ENCODE data around the gene TEX2.
"Not testable (repeated sequence)": the region's sequence is repeated elsewhere in the genome, so short reads cannot be mapped to it uniquely, and the experiment has no call there.

Gene TEX2

GRCh38 chr17:64252831-64253230 lies 10.2 kb downstream of the TEX2 start:
- Histone ChIP-seq H3K4me1 (ENCODE audit: control insufficient read depth, insufficient read depth, low read length, poor library complexity, severe bottlenecking) (peaks cover 7% of the 10 kb centered on the region), H3K9me3 (ENCODE audit: control insufficient read depth, low read length) (no peaks in the 10 kb centered on the region), H3K4me3 (ENCODE audit: extremely low read depth, insufficient read depth, low read length, poor library complexity, severe bottlenecking) (no peak overlapping the region), H3K36me3 (ENCODE audit: control insufficient read depth, insufficient read depth, low read length) (no peaks in the 10 kb centered on the region), H3K27ac (ENCODE audit: low read depth, low read length, severe bottlenecking) (no peak overlapping the region)
- WGBS, 2 experiments (ENCODE audit: insufficient coverage in 2 of 2) = 100% methylated on average over 1 of the region's 1 CpG; no CpG with 5 or more reads in 1 of the 2 experiments

- WGBS, 2 experiments (ENCODE audit: insufficient coverage in 2 of 2) = 91 to 95% methylated on average over 4 of the region's 4 CpGs
- no peaks in the 10 kb centered on the region for H3K36me3 ChIP-seq (ENCODE audit: control insufficient read depth, insufficient read depth, low read length)
- no peaks in the 10 kb centered on the region for H3K9me3 ChIP-seq (ENCODE audit: control insufficient read depth, low read length)
- H3K4me3 ChIP-seq (ENCODE audit: extremely low read depth, insufficient read depth, low read length, poor library complexity, severe bottlenecking) = no peak overlapping the region
- peaks cover 12% of the 10 kb centered on the region for H3K4me1 ChIP-seq (ENCODE audit: control insufficient read depth, insufficient read depth, low read length, poor library complexity, severe bottlenecking)
- no peak overlapping the region for H3K27ac ChIP-seq (ENCODE audit: low read depth, low read length, severe bottlenecking)
These were observed 12.7 kb downstream of the TEX2 start for GRCh38 chr17:64250233-64250835.

- H3K27ac ChIP-seq (ENCODE audit: low read depth, low read length, severe bottlenecking) = no peak overlapping the region
- H3K4me3 ChIP-seq (ENCODE audit: extremely low read depth, insufficient read depth, low read length, poor library complexity, severe bottlenecking) = no peak overlapping the region
- H3K9me3 ChIP-seq (ENCODE audit: control insufficient read depth, low read length) = no peaks in the 10 kb centered on the region
- no CpG with 5 or more reads among the region's 1 CpG for WGBS, 2 experiments (ENCODE audit: insufficient coverage in 2 of 2)
- no peaks in the 10 kb centered on the region for H3K36me3 ChIP-seq (ENCODE audit: control insufficient read depth, insufficient read depth, low read length)
- peaks cover 25% of the 10 kb centered on the region for H3K4me1 ChIP-seq (ENCODE audit: control insufficient read depth, insufficient read depth, low read length, poor library complexity, severe bottlenecking)
These were observed 15.2 kb downstream of the TEX2 start for GRCh38 chr17:64247836-64248235.

- Histone ChIP-seq H3K36me3 (ENCODE audit: control insufficient read depth, insufficient read depth, low read length) (no peaks in the 10 kb centered on the region), H3K4me1 (ENCODE audit: control insufficient read depth, insufficient read depth, low read length, poor library complexity, severe bottlenecking) (peaks cover 44% of the 10 kb centered on the region), H3K27ac (ENCODE audit: low read depth, low read length, severe bottlenecking) (no peak overlapping the region), H3K4me3 (ENCODE audit: extremely low read depth, insufficient read depth, low read length, poor library complexity, severe bottlenecking) (no peak overlapping the region), H3K9me3 (ENCODE audit: control insufficient read depth, low read length) (no peaks in the 10 kb centered on the region)
- WGBS, 2 experiments (ENCODE audit: insufficient coverage in 2 of 2) = 97 to 98% methylated on average over 4 to 7 of the region's 11 CpGs
These were observed 17.6 kb downstream of the TEX2 start for GRCh38 chr17:64245218-64246145.

GRCh38 chr17:64244165-64244564 lies 18.9 kb downstream of the TEX2 start:
- Histone ChIP-seq H3K4me1 (ENCODE audit: control insufficient read depth, insufficient read depth, low read length, poor library complexity, severe bottlenecking) (peaks cover 49% of the 10 kb centered on the region), H3K36me3 (ENCODE audit: control insufficient read depth, insufficient read depth, low read length) (no peaks in the 10 kb centered on the region), H3K27ac (ENCODE audit: low read depth, low read length, severe bottlenecking) (peak overlapping the region; percentile 84), H3K4me3 (ENCODE audit: extremely low read depth, insufficient read depth, low read length, poor library complexity, severe bottlenecking) (no peak overlapping the region), H3K9me3 (ENCODE audit: control insufficient read depth, low read length) (no peaks in the 10 kb centered on the region)
- 56 to 72% methylated on average over 3 to 5 of the region's 5 CpGs for WGBS, 2 experiments (ENCODE audit: insufficient coverage in 2 of 2)

GRCh38 chr17:64243340-64243739 lies 19.7 kb downstream of the TEX2 start:
- peaks cover 51% of the 10 kb centered on the region for H3K4me1 ChIP-seq (ENCODE audit: control insufficient read depth, insufficient read depth, low read length, poor library complexity, severe bottlenecking)
- WGBS, 2 experiments (ENCODE audit: insufficient coverage in 2 of 2) = 92% methylated on average over 2 of the region's 2 CpGs; no CpG with 5 or more reads in 1 of the 2 experiments
- no peak overlapping the region for H3K27ac ChIP-seq (ENCODE audit: low read depth, low read length, severe bottlenecking)
- no peak overlapping the region for H3K4me3 ChIP-seq (ENCODE audit: extremely low read depth, insufficient read depth, low read length, poor library complexity, severe bottlenecking)
- H3K9me3 ChIP-seq (ENCODE audit: control insufficient read depth, low read length) = no peaks in the 10 kb centered on the region
- H3K36me3 ChIP-seq (ENCODE audit: control insufficient read depth, insufficient read depth, low read length) = no peaks in the 10 kb centered on the region

GRCh38 chr17:64242633-64243032 lies 20.4 kb downstream of the TEX2 start:
- 89% methylated on average over 3 to 6 of the region's 7 CpGs for WGBS, 2 experiments (ENCODE audit: insufficient coverage in 2 of 2)
- no peaks in the 10 kb centered on the region for H3K9me3 ChIP-seq (ENCODE audit: control insufficient read depth, low read length)
- no peaks in the 10 kb centered on the region for H3K36me3 ChIP-seq (ENCODE audit: control insufficient read depth, insufficient read depth, low read length)
- no peak overlapping the region for H3K4me3 ChIP-seq (ENCODE audit: extremely low read depth, insufficient read depth, low read length, poor library complexity, severe bottlenecking)
- peaks cover 51% of the 10 kb centered on the region for H3K4me1 ChIP-seq (ENCODE audit: control insufficient read depth, insufficient read depth, low read length, poor library complexity, severe bottlenecking)
- no peak overlapping the region for H3K27ac ChIP-seq (ENCODE audit: low read depth, low read length, severe bottlenecking)

GRCh38 chr17:64240741-64241347 lies 22.2 kb downstream of the TEX2 start:
- peak overlapping the region; percentile 81 for H3K27ac ChIP-seq (ENCODE audit: low read depth, low read length, severe bottlenecking)

GRCh38 chr17:64240261-64240740 lies 22.8 kb downstream of the TEX2 start:
- no peak overlapping the region for H3K4me3 ChIP-seq (ENCODE audit: extremely low read depth, insufficient read depth, low read length, poor library complexity, severe bottlenecking)
- H3K36me3 ChIP-seq (ENCODE audit: control insufficient read depth, insufficient read depth, low read length) = no peaks in the 10 kb centered on the region
- H3K27ac ChIP-seq (ENCODE audit: low read depth, low read length, severe bottlenecking) = peak overlapping the region; percentile 81
- H3K4me1 ChIP-seq (ENCODE audit: control insufficient read depth, insufficient read depth, low read length, poor library complexity, severe bottlenecking) = peaks cover 46% of the 10 kb centered on the region
- 90 to 100% methylated on average over 1 to 2 of the region's 5 CpGs for WGBS, 2 experiments (ENCODE audit: insufficient coverage in 2 of 2)
- H3K9me3 ChIP-seq (ENCODE audit: control insufficient read depth, low read length) = no peaks in the 10 kb centered on the region

More at GRCh38 chr17:64240741-64241347, 22.2 kb downstream of the TEX2 start:
- no peaks in the 10 kb centered on the region for H3K9me3 ChIP-seq (ENCODE audit: control insufficient read depth, low read length)
- H3K4me1 ChIP-seq (ENCODE audit: control insufficient read depth, insufficient read depth, low read length, poor library complexity, severe bottlenecking) = peaks cover 51% of the 10 kb centered on the region
- H3K36me3 ChIP-seq (ENCODE audit: control insufficient read depth, insufficient read depth, low read length) = no peaks in the 10 kb centered on the region
- H3K4me3 ChIP-seq (ENCODE audit: extremely low read depth, insufficient read depth, low read length, poor library complexity, severe bottlenecking) = no peak overlapping the region
- 86 to 88% methylated on average over 7 of the region's 8 CpGs for WGBS, 2 experiments (ENCODE audit: insufficient coverage in 2 of 2)

GRCh38 chr17:64238449-64238848 lies 24.6 kb downstream of the TEX2 start:
- H3K36me3 ChIP-seq (ENCODE audit: control insufficient read depth, insufficient read depth, low read length); H3K27ac ChIP-seq (ENCODE audit: low read depth, low read length, severe bottlenecking); H3K4me3 ChIP-seq (ENCODE audit: extremely low read depth, insufficient read depth, low read length, poor library complexity, severe bottlenecking); H3K9me3 ChIP-seq (ENCODE audit: control insufficient read depth, low read length): not testable (repeated sequence)
- no CpG with 5 or more reads among the region's 4 CpGs for WGBS, 2 experiments (ENCODE audit: insufficient coverage in 2 of 2)
- peaks cover 30% of the 10 kb centered on the region for H3K4me1 ChIP-seq (ENCODE audit: control insufficient read depth, insufficient read depth, low read length, poor library complexity, severe bottlenecking)

Data from mesodermal cell (in vitro differentiated cells).